K562 (cell line): ENCODE data around the gene ZNF768. TPM values are rescaled to one million over a fixed set of nuclear protein-coding genes. Genes with fewer than 3 reads are reported as not detected.

ENCODE experiments used
- CBX8 ChIP-seq: fragments of 200-600 bp; sonication (generic); IDR thresholded peaks from 2 replicates; pipeline ENCODE4 v1.6.1; 2012; ENCODE audit warnings: borderline replicate concordance, mixed run types, low read depth, mild to moderate bottlenecking, moderate library complexity, mixed read lengths, low read length, control low read depth, inconsistent platforms; ENCODE audit not compliant: poor library complexity, severe bottlenecking; ENCODE audit errors: extremely low read depth
- ETS2 ChIP-seq: IDR thresholded peaks from 2 replicates; pipeline ENCODE4 v1.6.1; 2016; ENCODE audit warnings: borderline replicate concordance, missing genetic modification characterization, mild to moderate bottlenecking, moderate library complexity, missing compliant biosample characterization; ENCODE audit not compliant: poor library complexity, severe bottlenecking
- HOMEZ ChIP-seq: fragments of 250-450 bp; sonication (Bioruptor Pico); IDR thresholded peaks from 2 replicates; pipeline ENCODE4 v1.4.0; 2020; ENCODE audit warnings: mild to moderate bottlenecking, moderate library complexity
- NFE2 ChIP-seq: IDR thresholded peaks from 2 replicates; pipeline ENCODE4 v1.6.1; 2014; ENCODE audit warnings: antibody characterized with exemption, low read depth
- NR3C1 ChIP-seq: sonication (generic); formaldehyde crosslinking; IDR thresholded peaks from 2 replicates; pipeline ENCODE4 v1.8.1; 2022; ENCODE audit warnings: missing genetic modification reagents
- RNF2 ChIP-seq: sonication (generic); IDR thresholded peaks from 2 replicates; pipeline ENCODE4 v1.6.1; 2016
- SIX5 ChIP-seq, 2 experiments: IDR thresholded peaks; 2 replicates each; pipeline ENCODE4 v1.6.1; 2011; ENCODE audit warnings: low read length in 2 of 2, borderline replicate concordance in 1 of 2, low read depth in 1 of 2, mild to moderate bottlenecking in 1 of 2, moderate library complexity in 1 of 2; ENCODE audit not compliant: insufficient read depth in 1 of 2
- SMARCB1 ChIP-seq: IDR thresholded peaks from 2 replicates; pipeline ENCODE4 v1.6.1; 2011; ENCODE audit warnings: improper control_type of control experiment, low read depth; ENCODE audit not compliant: insufficient read length
- VEZF1 ChIP-seq: fragments of 200-800 bp; sonication (Bioruptor generic); IDR thresholded peaks from 2 replicates; pipeline ENCODE4 v1.6.1; 2017; ENCODE audit warnings: missing genetic modification characterization, missing compliant biosample characterization
- ZHX1 ChIP-seq: fragments of 150-350 bp; conservative IDR thresholded peaks from 2 replicates; pipeline ENCODE4 v1.6.1; 2014; ENCODE audit warnings: low read length
- ZNF121 ChIP-seq: sonication (generic); formaldehyde crosslinking; conservative IDR thresholded peaks from 2 replicates; pipeline ENCODE4 v1.8.0; 2022; ENCODE audit warnings: missing genetic modification reagents
- ZNF263 ChIP-seq: sonication (generic); formaldehyde crosslinking; IDR thresholded peaks from 2 replicates; pipeline ENCODE4 v1.8.0; 2022; ENCODE audit warnings: mild to moderate bottlenecking, missing genetic modification reagents, borderline replicate concordance
- ZZZ3 ChIP-seq: fragments of 450-650 bp; IDR thresholded peaks from 2 replicates; pipeline ENCODE4 v1.6.1; 2016; ENCODE audit warnings: antibody characterized with exemption, mild to moderate bottlenecking, moderate library complexity
- polyA plus RNA-seq, 8 experiments: library from polyadenylated mRNA; depleted of rRNA in 4 of 8; stranded (reverse) in 5 of 8; unstranded in 3 of 8; fragments of >200 nt; fragmentation: Nextera tagmentation in 2 of 8; fragmentation: Illumina TruSeq in 1 of 8; extraction: Ambion mirVana in 2 of 8; extraction: Trizol in 1 of 8; gene quantifications; 2 replicates each; pipeline versions ENCODE4 v1.2.1 to v1.2.3, GENCODE V29; 2011 to 2014; ENCODE audit warnings: inconsistent platforms in 1 of 8, missing spikeins in 1 of 8
- total RNA-seq, 7 experiments: library from RNA; depleted of rRNA in 6 of 7; stranded (reverse); fragments of >200 nt in 6 of 7; fragmentation: Illumina TruSeq in 2 of 7; extraction: Trizol in 2 of 7; gene quantifications; 2 replicates each; pipeline versions ENCODE4 v1.2.1 to v1.2.3, GENCODE V29; 2011 to 2021; ENCODE audit warnings: low replicate concordance in 1 of 7
- TF ChIP-seq, protein P1 (sequence below): sonication (generic); formaldehyde crosslinking; IDR thresholded peaks from 2 replicates; pipeline ENCODE4 v1.8.0; 2022; ENCODE audit warnings: mild to moderate bottlenecking, missing genetic modification reagents
- TF ChIP-seq, protein P2 (sequence below): fragments of 250-450 bp; sonication (Bioruptor Pico); IDR thresholded peaks from 2 replicates; pipeline ENCODE4 v1.8.0; 2021; ENCODE audit warnings: borderline replicate concordance, mild to moderate bottlenecking, moderate library complexity; ENCODE audit not compliant: poor library complexity, severe bottlenecking

ZNF768 gene
- total and polyA plus RNA-seq, 9 of the 15 experiments (the other 6 are each of a cell fraction or from before 2014, with no cell fraction given): 0.13 to 50.7 (median 26.9) TPM

- TF ChIP-seq ZNF263 (peak; percentile 100), ZNF121 (CRISPR knock-in tag) (no peak), NFE2 (no peak), NR3C1 (CRISPR knock-in tag) (no peak), RNF2 (no peak), ETS2 (tag) (no peak), SMARCB1 (no peak), ZZZ3 (no peak), ZHX1 (no peak), VEZF1 (CRISPR knock-in tag) (peak; percentile 96), CBX8 (no peak), SIX5 (IDR thresholded peaks at IDR 0.05; ENCODE audit: borderline replicate concordance in 1 of 2, insufficient read depth in 1 of 2, low read depth in 1 of 2, low read length in 2 of 2) (peak; percentile 54; a peak in 2 of 4 replicates), HOMEZ (CRISPR knock-in tag) (no peak)
- TF ChIP-seq, protein P1, sequence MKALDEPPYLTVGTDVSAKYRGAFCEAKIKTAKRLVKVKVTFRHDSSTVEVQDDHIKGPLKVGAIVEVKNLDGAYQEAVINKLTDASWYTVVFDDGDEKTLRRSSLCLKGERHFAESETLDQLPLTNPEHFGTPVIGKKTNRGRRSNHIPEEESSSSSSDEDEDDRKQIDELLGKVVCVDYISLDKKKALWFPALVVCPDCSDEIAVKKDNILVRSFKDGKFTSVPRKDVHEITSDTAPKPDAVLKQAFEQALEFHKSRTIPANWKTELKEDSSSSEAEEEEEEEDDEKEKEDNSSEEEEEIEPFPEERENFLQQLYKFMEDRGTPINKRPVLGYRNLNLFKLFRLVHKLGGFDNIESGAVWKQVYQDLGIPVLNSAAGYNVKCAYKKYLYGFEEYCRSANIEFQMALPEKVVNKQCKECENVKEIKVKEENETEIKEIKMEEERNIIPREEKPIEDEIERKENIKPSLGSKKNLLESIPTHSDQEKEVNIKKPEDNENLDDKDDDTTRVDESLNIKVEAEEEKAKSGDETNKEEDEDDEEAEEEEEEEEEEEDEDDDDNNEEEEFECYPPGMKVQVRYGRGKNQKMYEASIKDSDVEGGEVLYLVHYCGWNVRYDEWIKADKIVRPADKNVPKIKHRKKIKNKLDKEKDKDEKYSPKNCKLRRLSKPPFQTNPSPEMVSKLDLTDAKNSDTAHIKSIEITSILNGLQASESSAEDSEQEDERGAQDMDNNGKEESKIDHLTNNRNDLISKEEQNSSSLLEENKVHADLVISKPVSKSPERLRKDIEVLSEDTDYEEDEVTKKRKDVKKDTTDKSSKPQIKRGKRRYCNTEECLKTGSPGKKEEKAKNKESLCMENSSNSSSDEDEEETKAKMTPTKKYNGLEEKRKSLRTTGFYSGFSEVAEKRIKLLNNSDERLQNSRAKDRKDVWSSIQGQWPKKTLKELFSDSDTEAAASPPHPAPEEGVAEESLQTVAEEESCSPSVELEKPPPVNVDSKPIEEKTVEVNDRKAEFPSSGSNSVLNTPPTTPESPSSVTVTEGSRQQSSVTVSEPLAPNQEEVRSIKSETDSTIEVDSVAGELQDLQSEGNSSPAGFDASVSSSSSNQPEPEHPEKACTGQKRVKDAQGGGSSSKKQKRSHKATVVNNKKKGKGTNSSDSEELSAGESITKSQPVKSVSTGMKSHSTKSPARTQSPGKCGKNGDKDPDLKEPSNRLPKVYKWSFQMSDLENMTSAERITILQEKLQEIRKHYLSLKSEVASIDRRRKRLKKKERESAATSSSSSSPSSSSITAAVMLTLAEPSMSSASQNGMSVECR (CRISPR knock-in tag): peak; percentile 91
- TF ChIP-seq, protein P2, sequence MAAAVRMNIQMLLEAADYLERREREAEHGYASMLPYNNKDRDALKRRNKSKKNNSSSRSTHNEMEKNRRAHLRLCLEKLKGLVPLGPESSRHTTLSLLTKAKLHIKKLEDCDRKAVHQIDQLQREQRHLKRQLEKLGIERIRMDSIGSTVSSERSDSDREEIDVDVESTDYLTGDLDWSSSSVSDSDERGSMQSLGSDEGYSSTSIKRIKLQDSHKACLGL (CRISPR knock-in tag): no peak
These were observed 663 bp upstream of the ZNF768 start (continued) for GRCh38 chr16:30526823-30527634.
